ENCODE measurements around the gene KCNJ9.

GRCh38 chr1:160064746-160065145 is 16.6 kb upstream of the KCNJ9 start:
- TF ChIP-seq CTCF (IDR thresholded peaks at IDR 0.05): no peak
- TF ChIP-seq POLR2A (IDR thresholded peaks at IDR 0.05): no peak
